GM19351 (cell line): Measurements from ENCODE around the gene DUS4L.

Experiments
- ATAC-seq: cut with Tn5 transposase; IDR thresholded peaks from one replicate; pipeline ENCODE4 v1.9.1; 2021; ENCODE audit warnings: mild to moderate bottlenecking, moderate library complexity; ENCODE audit not compliant: unreplicated experiment

DUS4L gene

DNA sequence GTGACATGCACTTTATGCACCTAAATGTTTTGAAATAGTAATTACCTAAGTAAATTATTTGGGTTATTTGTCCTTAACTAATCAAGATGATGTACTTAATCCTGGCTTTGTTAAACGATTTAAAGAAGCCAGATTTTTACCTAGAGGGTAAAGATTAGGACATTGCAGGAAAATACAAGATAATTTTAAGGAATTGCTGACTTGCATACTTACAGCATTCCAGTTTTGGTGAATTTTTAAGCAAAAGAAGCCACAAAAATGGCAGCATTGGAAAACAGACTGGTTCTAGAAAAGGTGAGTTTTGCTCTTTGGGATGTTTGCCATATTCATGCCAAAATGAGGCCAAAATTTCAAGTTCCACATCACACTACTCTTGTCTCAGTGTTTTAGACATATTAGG, 49.7 kb downstream of the DUS4L start:
- no peak for ATAC-seq

DNA sequence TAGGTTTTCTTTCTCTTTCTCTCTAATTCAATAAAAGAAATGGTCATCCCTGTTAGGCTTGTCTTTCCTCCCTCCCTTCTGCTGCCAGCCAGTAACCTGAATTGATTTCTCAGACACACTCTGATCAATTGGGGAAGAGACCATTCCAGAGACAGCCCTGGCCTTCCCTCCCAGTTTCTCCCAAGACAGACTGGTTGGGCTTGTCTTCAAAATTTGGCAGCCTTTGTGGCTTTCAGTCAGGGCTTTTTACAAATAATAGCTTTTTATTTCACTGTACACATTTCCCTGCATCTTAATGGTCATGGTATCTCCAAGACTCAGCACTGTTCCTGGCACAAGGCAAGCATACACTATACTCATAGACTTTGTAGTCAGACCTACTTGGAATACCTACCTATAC, 50.2 kb downstream of the DUS4L start:
- ATAC-seq = no peak

DNA sequence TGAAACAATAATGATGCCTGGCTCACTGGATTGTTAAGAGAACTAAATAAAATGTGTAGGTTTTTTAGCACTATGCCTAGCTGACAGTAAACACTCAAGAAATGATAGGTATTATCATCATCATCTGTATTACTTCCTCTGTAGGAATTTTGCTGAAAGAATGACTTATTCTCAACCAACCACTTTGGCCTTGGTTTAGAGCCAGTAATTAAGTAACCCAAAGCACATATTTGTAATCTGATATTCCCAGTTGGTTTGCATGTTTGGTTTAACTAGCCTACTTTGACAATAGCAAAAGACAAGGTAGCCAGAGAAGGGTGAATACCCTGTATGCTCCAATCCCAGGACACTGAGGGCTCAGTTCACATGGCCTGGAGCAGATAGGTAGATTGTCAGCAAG, 50.7 kb downstream of the DUS4L start:
- no peak for ATAC-seq

DNA sequence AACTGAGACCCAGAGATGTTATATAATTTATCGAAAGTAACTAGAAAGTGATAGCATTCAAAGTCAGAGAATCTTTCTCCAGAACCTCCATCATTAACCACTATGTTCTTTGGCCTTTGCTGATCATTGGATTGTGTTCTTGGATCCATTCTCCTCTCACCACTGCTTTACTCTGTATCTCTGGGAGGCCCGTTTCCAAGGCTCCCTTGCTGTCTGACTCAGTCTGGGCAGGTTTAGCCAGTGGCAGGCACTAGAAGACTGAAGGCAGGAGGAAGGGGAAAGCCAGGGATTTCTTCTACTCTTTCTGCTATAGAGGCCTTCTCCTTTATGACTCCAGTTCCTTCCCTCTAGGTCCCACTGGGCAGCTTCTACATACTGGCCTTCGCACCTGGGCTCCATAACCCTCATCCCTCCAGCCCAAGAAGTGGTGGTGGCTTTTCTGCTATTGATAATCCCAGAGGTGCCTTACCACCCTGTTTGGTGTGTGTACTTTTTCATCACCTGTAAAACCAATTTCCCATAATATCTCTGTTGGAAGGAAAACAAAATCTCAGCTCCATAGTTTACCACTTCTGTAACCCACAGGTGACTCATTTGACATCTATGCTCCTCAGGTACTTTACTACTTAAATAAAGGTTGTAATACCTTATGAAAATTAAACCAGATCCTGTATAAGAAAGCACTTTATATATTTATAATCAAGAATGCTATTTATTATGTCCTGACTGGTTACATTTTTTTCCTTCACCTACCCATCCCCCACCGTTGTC, 52.3 kb downstream of the DUS4L start:
- no peak for ATAC-seq

DNA sequence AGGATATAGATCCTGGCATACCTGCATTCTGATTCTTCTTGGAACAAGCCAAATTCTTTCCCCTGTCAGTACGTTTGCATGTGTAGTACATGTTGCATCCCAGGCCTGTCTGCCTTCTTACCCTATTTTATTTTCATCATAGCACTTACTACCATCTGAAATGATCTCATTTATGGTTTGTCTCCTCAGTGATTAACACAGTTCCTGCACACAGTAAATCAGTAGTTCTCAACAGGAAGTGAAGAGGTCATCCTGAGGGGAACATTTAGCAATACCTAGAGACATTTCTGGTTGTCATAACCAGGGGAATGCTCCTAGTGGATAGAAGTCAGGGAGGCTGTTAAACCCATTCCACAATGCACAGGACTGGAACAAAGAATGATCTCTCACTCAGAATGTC, 58.7 kb downstream of the DUS4L start:
- ATAC-seq = no peak

DNA sequence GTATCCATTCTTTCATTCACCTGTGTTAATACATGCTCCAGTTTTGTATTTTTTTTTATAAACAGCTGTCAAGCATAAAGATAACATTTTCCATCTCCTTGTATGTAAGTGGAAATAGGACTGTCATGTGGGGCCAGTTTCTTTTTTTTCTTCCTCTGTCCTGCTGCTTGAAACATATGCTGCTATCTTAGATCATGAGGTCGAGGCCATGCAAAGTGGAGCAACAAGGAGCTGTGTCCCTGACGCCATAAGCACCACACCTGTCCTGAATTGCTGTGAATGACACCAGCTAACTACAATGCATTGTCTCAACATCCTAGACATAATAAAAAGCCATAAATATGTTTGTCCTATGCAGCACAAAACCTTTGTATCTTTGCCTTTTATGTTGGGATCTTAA, 59.1 kb downstream of the DUS4L start:
- no peak for ATAC-seq

DNA sequence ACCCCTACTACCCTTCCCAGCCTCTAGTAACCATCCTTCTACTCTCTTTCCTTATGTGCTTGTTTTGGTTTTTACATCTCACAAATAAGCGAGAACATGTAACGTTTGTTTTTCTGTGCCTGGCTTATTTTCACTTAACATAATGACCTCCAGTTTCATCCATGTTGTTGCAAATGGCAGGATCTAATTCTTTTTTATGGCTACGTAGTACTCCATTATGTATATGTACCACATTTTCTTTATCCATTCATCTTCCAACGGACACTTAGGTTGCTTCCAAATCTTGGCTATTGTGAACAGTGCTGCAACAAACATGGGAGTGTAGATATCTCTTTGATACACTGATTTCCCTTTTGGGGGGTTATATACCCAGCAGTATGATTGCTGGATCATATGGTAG, 63.2 kb downstream of the DUS4L start:
- ATAC-seq = no peak
